ENCODE measurements around the gene HRH3. TPM values are rescaled to one million over a fixed set of nuclear protein-coding genes. Genes with fewer than 3 reads are reported as not detected.

The HRH3 gene
- total and polyA plus RNA-seq, 5 donors from 2014 or later: not detected

DNA sequence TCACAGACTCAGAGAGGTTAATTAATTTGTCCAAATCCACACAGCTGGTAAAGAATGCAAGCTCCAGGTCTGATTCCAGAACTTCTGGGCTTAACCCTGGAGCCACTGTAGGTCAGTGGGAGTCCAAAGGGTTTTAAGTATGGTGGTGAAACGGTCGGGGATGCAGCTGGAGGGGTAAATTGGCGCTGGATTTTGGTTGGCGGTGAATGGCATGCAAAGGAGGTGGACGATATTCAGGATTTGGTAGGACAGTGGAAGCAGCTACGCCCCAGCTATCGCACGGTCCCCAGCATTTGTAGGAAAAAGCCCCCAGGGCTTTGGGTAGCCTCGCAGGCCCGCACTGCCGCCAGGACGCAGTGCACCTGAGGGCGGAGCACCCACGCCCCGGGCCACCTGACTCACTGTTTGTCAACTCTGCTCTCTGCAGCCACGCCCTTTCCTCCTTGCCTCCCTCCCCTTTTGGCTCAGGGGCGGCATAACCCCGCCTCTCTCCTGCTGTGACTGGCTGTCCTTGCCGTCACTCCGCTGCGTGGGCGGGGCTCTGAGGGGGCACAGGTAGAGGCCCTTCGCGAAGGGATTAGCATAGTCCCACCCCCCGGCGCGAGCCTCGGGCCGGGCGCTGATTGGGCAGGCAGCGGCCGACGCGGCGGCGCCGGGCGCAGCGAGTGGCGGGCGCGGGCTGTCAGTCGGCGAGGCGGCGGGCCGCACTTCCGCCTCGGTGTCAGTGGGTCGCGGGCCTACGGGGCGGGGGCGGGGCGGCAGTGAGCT is 17.9 kb upstream of the HRH3 start, which contains the start of gene OSBPL2:
Gene OSBPL2 (plus strand): TSS at position 721 of the 768 bp plus-strand sequence. CDS start 17,664 bp downstream, outside the sequence.
- Histone ChIP-seq H3K27me3 (ENCODE audit: control insufficient read depth, insufficient read depth, low read length) (no peaks in the 10 kb centered on the region), H3K4me1 (ENCODE audit: control insufficient read depth, insufficient read depth, low read length, poor library complexity, severe bottlenecking) (peaks cover 40% of the 10 kb centered on the region), H3K4me3 (ENCODE audit: low read depth, low read length) (peak within 1 kb of the TSS; percentile 74), H3K36me3 (ENCODE audit: control insufficient read depth, insufficient read depth, low read length) (peaks cover 10% of the 10 kb centered on the region), H3K27ac (ENCODE audit: insufficient read depth, low read length, poor library complexity, severe bottlenecking) (peak within 1 kb of the TSS; percentile 78), H3K9me3 (ENCODE audit: control insufficient read depth in 2 of 2, low read length in 2 of 2) (peaks cover 0 to 3% of the 10 kb centered on the region in 2 experiments)
- peaks cover 5 to 49% (median 33%) of the 10 kb centered on the region in 4 donors for H3K4me1 Mint-ChIP-seq
- H3K36me3 Mint-ChIP-seq: peaks cover 14% of the 10 kb centered on the region
- no peaks in the 10 kb centered on the region for H3K27me3 Mint-ChIP-seq
- peak within 1 kb of the TSS; percentile 97 to 99 (median 98) for H3K27ac Mint-ChIP-seq
- peak within 1 kb of the TSS; percentile 88 to 93 (median 90) for H3K4me3 Mint-ChIP-seq
- H3K9me3 Mint-ChIP-seq: no peaks in the 10 kb centered on the region
- DNase-seq (peak; percentile 99 to 100 (median 100)), ATAC-seq (ENCODE audit: low read depth in 2 of 2) (peak; percentile 96 to 98)

DNA sequence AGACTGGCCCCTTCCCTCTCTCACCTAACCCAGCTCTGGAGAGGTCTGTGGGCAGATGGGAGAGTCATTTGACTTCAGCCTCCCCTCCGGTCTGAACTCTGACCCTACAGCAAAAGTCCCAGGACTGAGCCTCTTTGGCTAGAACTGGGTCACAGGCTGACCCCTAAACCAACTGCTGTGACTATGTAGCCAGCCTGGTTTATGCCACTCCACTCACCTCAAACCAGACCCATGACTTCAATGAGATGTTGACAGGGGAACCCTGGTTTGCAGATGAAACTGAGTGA is 17.4 kb upstream of the HRH3 start:
- Mint-ChIP-seq H3K9me3 (no peaks in the 10 kb centered on the region), H3K36me3 (peaks cover 9% of the 10 kb centered on the region), H3K27me3 (no peaks in the 10 kb centered on the region), H3K4me1 (peaks cover 5 to 43% (median 28%) of the 10 kb centered on the region in 4 donors), H3K4me3 (peak overlapping the region; percentile 57 to 93 (median 84)), H3K27ac (peak overlapping the region; percentile 97 to 99 (median 98))
- Histone ChIP-seq H3K4me3 (ENCODE audit: low read depth, low read length) (peak overlapping the region; percentile 34), H3K27me3 (ENCODE audit: control insufficient read depth, insufficient read depth, low read length) (no peaks in the 10 kb centered on the region), H3K36me3 (ENCODE audit: control insufficient read depth, insufficient read depth, low read length) (peaks cover 8% of the 10 kb centered on the region), H3K27ac (ENCODE audit: insufficient read depth, low read length, poor library complexity, severe bottlenecking) (peak overlapping the region; percentile 78), H3K9me3 (ENCODE audit: control insufficient read depth in 2 of 2, low read length in 2 of 2) (peaks cover 0 to 3% of the 10 kb centered on the region in 2 experiments), H3K4me1 (ENCODE audit: control insufficient read depth, insufficient read depth, low read length, poor library complexity, severe bottlenecking) (peaks cover 40% of the 10 kb centered on the region)
- ATAC-seq (ENCODE audit: low read depth in 2 of 2) (no peak), DNase-seq (no peak)

DNA sequence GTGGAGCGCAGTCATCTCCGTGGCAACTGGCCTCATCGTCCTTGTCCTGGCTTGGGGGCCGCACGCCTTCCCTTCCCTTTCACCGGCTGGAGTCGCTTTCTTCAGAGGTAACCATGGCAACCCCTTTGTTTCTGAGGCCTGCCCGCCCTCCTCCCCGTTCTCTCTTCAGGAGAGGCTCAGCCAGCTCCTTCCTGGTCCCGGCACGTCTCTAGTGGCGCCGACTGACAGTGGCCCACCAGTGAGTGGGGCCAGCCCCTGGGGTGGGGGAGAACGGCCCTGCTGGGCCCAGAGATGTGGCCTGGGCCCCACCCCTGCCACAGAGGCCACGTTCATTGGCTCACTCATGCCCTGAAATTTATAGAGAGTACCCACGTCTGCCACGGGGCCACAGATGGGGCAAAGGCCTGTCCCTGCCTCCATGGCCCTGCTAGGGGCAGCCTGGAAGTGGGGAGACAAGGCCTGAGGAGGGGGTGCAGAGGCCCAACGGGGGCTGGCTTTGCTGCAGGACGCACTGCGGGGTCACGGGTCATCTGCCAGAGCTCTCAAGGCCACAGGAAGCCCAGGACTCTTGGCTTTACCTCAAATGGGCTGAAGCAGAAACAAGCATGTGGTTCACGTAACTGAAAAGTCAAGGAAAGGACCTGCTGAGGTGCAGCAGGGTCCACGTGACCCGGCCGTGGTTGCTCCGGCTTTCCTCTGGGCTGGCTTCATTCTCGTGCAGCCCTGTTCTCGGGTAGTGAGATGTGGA is 16.9 kb upstream of the HRH3 start:
- peaks cover 5 to 38% (median 27%) of the 10 kb centered on the region in 4 donors for H3K4me1 Mint-ChIP-seq
- Histone ChIP-seq H3K4me3 (ENCODE audit: low read depth, low read length) (no peak overlapping the region), H3K27me3 (ENCODE audit: control insufficient read depth, insufficient read depth, low read length) (no peaks in the 10 kb centered on the region), H3K4me1 (ENCODE audit: control insufficient read depth, insufficient read depth, low read length, poor library complexity, severe bottlenecking) (peaks cover 39% of the 10 kb centered on the region), H3K27ac (ENCODE audit: insufficient read depth, low read length, poor library complexity, severe bottlenecking) (peak overlapping the region; percentile 78), H3K9me3 (ENCODE audit: control insufficient read depth in 2 of 2, low read length in 2 of 2) (peaks cover 0 to 3% of the 10 kb centered on the region in 2 experiments), H3K36me3 (ENCODE audit: control insufficient read depth, insufficient read depth, low read length) (peaks cover 2% of the 10 kb centered on the region)
- no peaks in the 10 kb centered on the region for H3K27me3 Mint-ChIP-seq
- peak overlapping the region in 1 of 4 donors; percentile 57 for H3K4me3 Mint-ChIP-seq
- H3K9me3 Mint-ChIP-seq: no peaks in the 10 kb centered on the region
- H3K36me3 Mint-ChIP-seq: peaks cover 8% of the 10 kb centered on the region
- H3K27ac Mint-ChIP-seq: peak overlapping the region in 1 of 3 donors; percentile 97
- DNase-seq: no peak
- ATAC-seq (ENCODE audit: low read depth in 2 of 2): no peak

DNA sequence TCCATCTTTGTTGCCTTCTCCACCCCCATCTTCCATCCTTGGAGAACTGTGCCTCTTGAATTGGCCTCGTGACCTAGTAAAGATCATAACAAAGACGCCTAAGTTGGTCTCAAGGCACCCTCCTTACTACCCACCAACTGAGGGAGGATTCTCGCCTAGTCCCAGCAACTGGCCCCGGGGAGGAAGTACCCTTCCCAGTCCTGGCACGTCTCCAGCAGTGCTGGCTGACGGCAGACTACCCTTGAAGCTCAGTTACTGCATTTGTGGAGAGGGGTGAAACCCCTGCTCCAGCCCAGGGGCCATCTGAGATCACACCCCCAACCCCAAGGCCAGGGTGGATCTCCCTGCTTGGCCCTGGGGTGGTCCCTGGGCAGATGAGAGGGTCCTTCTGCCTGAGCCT is 16.1 kb upstream of the HRH3 start:
- Histone ChIP-seq H3K4me1 (ENCODE audit: control insufficient read depth, insufficient read depth, low read length, poor library complexity, severe bottlenecking) (peaks cover 32% of the 10 kb centered on the region), H3K27ac (ENCODE audit: insufficient read depth, low read length, poor library complexity, severe bottlenecking) (no peak overlapping the region), H3K9me3 (ENCODE audit: control insufficient read depth in 2 of 2, low read length in 2 of 2) (peaks cover 0 to 3% of the 10 kb centered on the region in 2 experiments), H3K4me3 (ENCODE audit: low read depth, low read length) (no peak overlapping the region), H3K36me3 (ENCODE audit: control insufficient read depth, insufficient read depth, low read length) (no peaks in the 10 kb centered on the region), H3K27me3 (ENCODE audit: control insufficient read depth, insufficient read depth, low read length) (no peaks in the 10 kb centered on the region)
- H3K27me3 Mint-ChIP-seq: no peaks in the 10 kb centered on the region
- ATAC-seq (ENCODE audit: low read depth in 2 of 2) (no peak), DNase-seq (no peak)
- H3K27ac Mint-ChIP-seq: no peak overlapping the region
- peaks cover 5 to 31% (median 20%) of the 10 kb centered on the region in 4 donors for H3K4me1 Mint-ChIP-seq
- no peaks in the 10 kb centered on the region for H3K9me3 Mint-ChIP-seq
- no peak overlapping the region for H3K4me3 Mint-ChIP-seq
- peaks cover under 1% of the 10 kb centered on the region for H3K36me3 Mint-ChIP-seq

DNA sequence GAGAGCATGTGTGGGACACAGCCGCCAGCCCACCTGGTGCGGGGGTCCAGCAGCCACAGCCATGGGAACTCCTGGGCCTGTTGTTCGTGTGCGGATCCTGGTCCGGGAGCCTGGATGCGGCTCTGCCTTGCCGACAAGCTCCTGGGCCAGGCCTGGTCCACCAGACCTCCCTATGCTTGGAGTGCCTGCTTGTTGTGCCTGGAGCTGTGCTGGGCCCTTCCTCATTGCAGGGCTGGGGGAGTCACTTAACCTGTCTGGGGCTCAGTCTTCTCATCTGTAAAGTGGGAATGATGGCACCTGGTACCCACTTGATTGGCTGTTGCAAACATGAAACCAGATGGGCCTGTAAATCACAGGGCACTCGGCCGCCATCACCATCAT is 15.7 kb upstream of the HRH3 start:
- Mint-ChIP-seq H3K27me3 (no peaks in the 10 kb centered on the region), H3K4me1 (peaks cover 5 to 26% (median 18%) of the 10 kb centered on the region in 4 donors), H3K9me3 (no peaks in the 10 kb centered on the region), H3K4me3 (no peak overlapping the region), H3K36me3 (no peaks in the 10 kb centered on the region), H3K27ac (no peak overlapping the region)
- H3K27ac ChIP-seq (ENCODE audit: insufficient read depth, low read length, poor library complexity, severe bottlenecking): no peak overlapping the region
- H3K36me3 ChIP-seq (ENCODE audit: control insufficient read depth, insufficient read depth, low read length): no peaks in the 10 kb centered on the region
- H3K4me3 ChIP-seq (ENCODE audit: low read depth, low read length): no peak overlapping the region
- no peaks in the 10 kb centered on the region for H3K27me3 ChIP-seq (ENCODE audit: control insufficient read depth, insufficient read depth, low read length)
- H3K4me1 ChIP-seq (ENCODE audit: control insufficient read depth, insufficient read depth, low read length, poor library complexity, severe bottlenecking): peaks cover 28% of the 10 kb centered on the region
- ATAC-seq (ENCODE audit: low read depth in 2 of 2): no peak
- peaks cover 0 to 3% of the 10 kb centered on the region in 2 experiments for H3K9me3 ChIP-seq (ENCODE audit: control insufficient read depth in 2 of 2, low read length in 2 of 2)
- no peak for DNase-seq

DNA sequence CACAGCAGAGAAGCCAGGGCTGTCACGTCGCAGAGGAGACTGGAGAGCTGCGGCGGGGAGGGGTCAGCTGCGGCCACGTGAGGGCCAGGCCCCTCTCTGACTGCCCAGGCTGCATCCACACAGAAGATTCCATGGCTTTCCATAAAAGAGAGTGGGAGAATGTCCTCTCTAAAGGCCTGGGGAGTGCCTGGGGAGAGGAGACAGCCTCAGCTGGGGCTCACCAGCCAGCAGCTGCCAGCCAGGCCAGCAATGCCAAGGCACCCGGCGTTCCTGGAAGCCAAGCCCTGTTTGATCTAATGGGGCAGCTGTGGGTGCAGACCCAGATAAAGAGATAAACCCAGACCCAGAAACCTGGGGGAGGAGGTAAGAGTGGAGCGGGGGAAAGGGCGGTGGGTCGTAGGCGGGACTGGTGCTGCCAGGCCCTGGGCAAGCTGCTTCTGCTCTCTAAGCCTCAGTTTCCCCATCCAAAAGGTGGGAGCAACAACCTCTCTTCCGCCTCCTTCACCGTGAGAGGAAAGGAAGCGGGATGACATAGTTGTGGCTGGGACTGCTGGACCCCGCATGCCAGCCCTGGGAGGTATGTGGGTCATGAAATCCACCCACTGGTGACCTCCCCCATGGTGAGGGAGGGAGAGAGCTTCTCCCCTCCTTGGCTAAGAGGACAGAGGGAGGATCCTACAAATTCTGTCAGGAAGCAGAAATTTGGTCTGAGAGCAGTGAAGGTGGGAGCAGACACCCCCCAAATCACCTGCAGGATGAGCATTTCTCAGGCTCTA is 15.1 kb upstream of the HRH3 start:
- H3K4me1 Mint-ChIP-seq: peaks cover 2 to 21% (median 12%) of the 10 kb centered on the region in 4 donors
- Histone ChIP-seq H3K36me3 (ENCODE audit: control insufficient read depth, insufficient read depth, low read length) (no peaks in the 10 kb centered on the region), H3K27me3 (ENCODE audit: control insufficient read depth, insufficient read depth, low read length) (no peaks in the 10 kb centered on the region), H3K4me1 (ENCODE audit: control insufficient read depth, insufficient read depth, low read length, poor library complexity, severe bottlenecking) (peaks cover 24% of the 10 kb centered on the region), H3K4me3 (ENCODE audit: low read depth, low read length) (no peak overlapping the region), H3K27ac (ENCODE audit: insufficient read depth, low read length, poor library complexity, severe bottlenecking) (no peak overlapping the region), H3K9me3 (ENCODE audit: control insufficient read depth in 2 of 2, low read length in 2 of 2) (peaks cover 0 to 3% of the 10 kb centered on the region in 2 experiments)
- peak overlapping the region in 1 of 4 donors; percentile 90 for H3K4me3 Mint-ChIP-seq
- no peak overlapping the region for H3K27ac Mint-ChIP-seq
- ATAC-seq (ENCODE audit: low read depth in 2 of 2) (no peak), DNase-seq (no peak)
- no peaks in the 10 kb centered on the region for H3K27me3 Mint-ChIP-seq
- H3K9me3 Mint-ChIP-seq: no peaks in the 10 kb centered on the region
- H3K36me3 Mint-ChIP-seq: no peaks in the 10 kb centered on the region

DNA sequence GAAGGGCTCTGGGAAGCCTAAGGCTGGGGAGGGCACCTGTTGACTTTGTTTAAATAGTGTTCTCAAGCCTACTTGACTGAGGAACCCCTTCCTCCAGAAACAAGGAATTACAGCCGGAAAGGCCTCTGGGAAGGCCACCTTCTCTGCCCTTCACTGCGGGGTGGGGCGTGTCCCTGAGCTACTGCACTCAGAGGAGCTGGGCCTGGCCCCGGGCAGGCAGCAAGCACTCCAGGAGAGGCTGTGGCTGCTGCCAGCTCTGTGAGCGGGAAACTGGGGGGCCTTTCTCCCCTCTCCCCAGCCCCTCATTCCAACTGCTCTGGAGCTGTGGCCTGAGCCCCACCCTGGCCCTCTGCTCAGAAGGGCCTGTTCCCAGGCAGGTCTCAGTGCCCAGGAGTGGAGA is 14.3 kb upstream of the HRH3 start:
- DNase-seq: no peak
- peaks cover 0 to 12% (median 7%) of the 10 kb centered on the region in 4 donors for H3K4me1 Mint-ChIP-seq

More for the DNA sequence above, 14.3 kb upstream of the HRH3 start:
- H3K4me1 ChIP-seq (ENCODE audit: control insufficient read depth, insufficient read depth, low read length, poor library complexity, severe bottlenecking): peaks cover 16% of the 10 kb centered on the region
- peaks cover 0 to 3% of the 10 kb centered on the region in 2 experiments for H3K9me3 ChIP-seq (ENCODE audit: control insufficient read depth in 2 of 2, low read length in 2 of 2)
- no peak overlapping the region for H3K27ac ChIP-seq (ENCODE audit: insufficient read depth, low read length, poor library complexity, severe bottlenecking)
- no peaks in the 10 kb centered on the region for H3K9me3 Mint-ChIP-seq
- no peaks in the 10 kb centered on the region for H3K27me3 ChIP-seq (ENCODE audit: control insufficient read depth, insufficient read depth, low read length)
- H3K27me3 Mint-ChIP-seq: no peaks in the 10 kb centered on the region
- H3K4me3 Mint-ChIP-seq: no peak overlapping the region
- no peaks in the 10 kb centered on the region for H3K36me3 Mint-ChIP-seq
- no peaks in the 10 kb centered on the region for H3K36me3 ChIP-seq (ENCODE audit: control insufficient read depth, insufficient read depth, low read length)
- no peak overlapping the region for H3K4me3 ChIP-seq (ENCODE audit: low read depth, low read length)
- no peak for ATAC-seq (ENCODE audit: low read depth in 2 of 2)
- no peak overlapping the region for H3K27ac Mint-ChIP-seq

Data from CD4-positive, CD25-positive, alpha-beta regulatory T cell (primary cell).